ENCODE data around the gene DNAJA3. TPM values are rescaled to one million over a fixed set of nuclear protein-coding genes. Genes with fewer than 3 reads are reported as not detected.
A peak's percentile ranks its signal among the peaks of the same experiment; 100 is the strongest.

The DNAJA3 gene
- total and polyA plus RNA-seq, 2 donors (not counting 3 experiments of a cell fraction or from before 2014, with no cell fraction given), result 33.4 to 45.4 TPM

GRCh38 chr16:4477966-4478365 is 52.3 kb downstream of the DNAJA3 start:
- peak overlapping the region in 1 of 3 experiments; percentile 71 for H3K4me3 ChIP-seq (replicated peaks in 1 of 3; ENCODE audit: insufficient read depth in 1 of 3, low read depth in 1 of 3, low read length in 3 of 3)
- dilution Hi-C loops (cut with MboI; ENCODE audit: extremely low pct_ligation_motif_present, low sequenced_read_pairs), result no loop called here
- H3K9ac ChIP-seq (replicated peaks; ENCODE audit: extremely low read depth, insufficient read depth, low read length), result peak overlapping the region; percentile 18
- no peak for TF ChIP-seq MAX (IDR thresholded peaks at IDR 0.05; ENCODE audit: insufficient read depth, insufficient read length)
- TF ChIP-seq CTCF (IDR thresholded peaks at IDR 0.05; ENCODE audit: extremely low read depth in 1 of 2, insufficient read depth in 1 of 2, low read depth in 1 of 2, low read length in 2 of 2), result peak; percentile 15 to 48
- TF ChIP-seq POLR2AphosphoS5 (IDR thresholded peaks at IDR 0.05; ENCODE audit: insufficient read depth, low read depth, low read length), result peak; percentile 77
- TF ChIP-seq FOS (IDR thresholded peaks at IDR 0.05; ENCODE audit: borderline replicate concordance, insufficient read depth, low read length), result peak; percentile 97
- peak; percentile 94 for TF ChIP-seq JUN (IDR thresholded peaks at IDR 0.05; ENCODE audit: borderline replicate concordance, insufficient read depth, insufficient read length, low read depth)
- no peak for TF ChIP-seq GATA2 (IDR thresholded peaks at IDR 0.05; ENCODE audit: insufficient read depth, insufficient read length, low read depth, low read length)
- peak; percentile 21 for TF ChIP-seq POLR2A (IDR thresholded peaks at IDR 0.05; ENCODE audit: low read depth, low read length)
- POLR2A ChIA-PET, result interaction anchor here (0.7 kb wide), 1 partner anchor 21 kb away, joined by 4 read pairs; no protein-coding TSS in a partner anchor
- BruUV-seq (replicated peaks), result TSS peak; percentile 24
- peak overlapping the region; percentile 75 for H3K27ac ChIP-seq (ENCODE audit: insufficient read depth, low read depth, low read length)
- peak overlapping the region; percentile 37 for H3K4me2 ChIP-seq (ENCODE audit: insufficient read depth, low read length)
- peak; percentile 99 for FAIRE-seq
- no peak overlapping the region for H2AFZ ChIP-seq (ENCODE audit: low read depth, low read length)
- peaks cover 19% of the 10 kb centered on the region for H3K4me1 ChIP-seq (ENCODE audit: control insufficient read depth, extremely low read depth, insufficient read depth, low read length)
- H3K9me3 ChIP-seq (replicated peaks; ENCODE audit: control insufficient read depth, insufficient read depth, low read length), result no peaks in the 10 kb centered on the region
- no peaks in the 10 kb centered on the region for H3K9me1 ChIP-seq (replicated peaks; ENCODE audit: control insufficient read depth, extremely low read depth, insufficient read depth, low read length)
- peaks cover 2% of the 10 kb centered on the region for H4K20me1 ChIP-seq (replicated peaks; ENCODE audit: control insufficient read depth, extremely low read depth, insufficient read depth, low read length)
- CTCF ChIA-PET, result interaction anchor here (0.8 to 4.1 kb wide), 15 partner anchors 9 to 146 kb away, joined by 4 to 39 read pairs (median 6); partner anchors contain the start of gene MGRN1
- H3K79me2 ChIP-seq (ENCODE audit: control insufficient read depth, insufficient read depth, low read length), result peaks cover 39% of the 10 kb centered on the region
- intact Hi-C loops (cut with micrococcal nuclease), result loop anchor here (1.0 to 5.0 kb wide), 3 partner anchors 22 to 61 kb away; partner anchors contain the start of genes CDIP1 and DNAJA3
- no peaks in the 10 kb centered on the region for H3K36me3 ChIP-seq (ENCODE audit: control insufficient read depth in 2 of 2, extremely low read depth in 1 of 2, insufficient read depth in 2 of 2, low read length in 2 of 2)
- peak; percentile 95 for DNase-seq (ENCODE audit: low read depth, low spot score)
- no peaks in the 10 kb centered on the region for H3K27me3 ChIP-seq (ENCODE audit: control insufficient read depth in 2 of 2, insufficient read depth in 2 of 2, low read length in 2 of 2)

Data from endothelial cell of umbilical vein (primary cell).